HepG2 (cell line): ENCODE results near the gene MADCAM1. TPM values are rescaled to one million over a fixed set of nuclear protein-coding genes. Genes with fewer than 3 reads are reported as not detected.

Experiments used
- CBX2 ChIP-seq, 2 experiments: fragments of 200-600 bp in 1 of 2; sonication (generic); formaldehyde crosslinking in 1 of 2; IDR thresholded peaks; 2 replicates each; pipeline versions ENCODE4 v1.7.0 to v1.8.1; 2018 to 2022; ENCODE audit warnings: low read depth in 2 of 2, low read length in 1 of 2, mild to moderate bottlenecking in 1 of 2, missing genetic modification reagents in 1 of 2
- EZH2 ChIP-seq: conservative IDR thresholded peaks from 2 replicates; pipeline ENCODE4 v1.6.1; 2012; ENCODE audit warnings: mild to moderate bottlenecking, low read depth, low read length, moderate library complexity
- NR2C2 ChIP-seq: sonication (generic); formaldehyde crosslinking; IDR thresholded peaks from 2 replicates; pipeline ENCODE4 v1.4.0; 2020; ENCODE audit warnings: missing genetic modification reagents, mild to moderate bottlenecking, moderate library complexity, borderline replicate concordance
- PCBP1 ChIP-seq: fragments of 200-400 bp; formaldehyde crosslinking; IDR thresholded peaks from 2 replicates; pipeline ENCODE4 v1.6.1; 2017; ENCODE audit warnings: mild to moderate bottlenecking, low read depth, low read length, borderline replicate concordance
- PHF5A ChIP-seq: IDR thresholded peaks from one replicate; pipeline ENCODE4 v1.6.1; 2018; ENCODE audit warnings: low read depth, missing genetic modification reagents; ENCODE audit not compliant: unreplicated experiment
- RAD21 ChIP-seq: fragments of 450-650 bp; formaldehyde crosslinking; IDR thresholded peaks from 2 replicates; pipeline ENCODE4 v1.5.0; 2020; ENCODE audit warnings: mild to moderate bottlenecking
- RNF2 ChIP-seq: fragments of 450-650 bp; conservative IDR thresholded peaks from 2 replicates; pipeline ENCODE4 v1.6.1; 2016; ENCODE audit warnings: low read depth
- SIX4 ChIP-seq: sonication (generic); formaldehyde crosslinking; IDR thresholded peaks from 2 replicates; pipeline ENCODE4 v1.4.0; 2020; ENCODE audit warnings: missing genetic modification reagents
- STAG1 ChIP-seq: sonication (generic); formaldehyde crosslinking; IDR thresholded peaks from 2 replicates; pipeline ENCODE4 v1.4.0; 2020; ENCODE audit warnings: missing genetic modification reagents
- TMF1 ChIP-seq: sonication (generic); formaldehyde crosslinking; IDR thresholded peaks from 2 replicates; pipeline ENCODE4 v1.8.1; 2022; ENCODE audit warnings: low read depth, missing genetic modification reagents
- ZBTB3 ChIP-seq: sonication (generic); formaldehyde crosslinking; IDR thresholded peaks from 2 replicates; pipeline ENCODE4 v1.4.0; 2020; ENCODE audit warnings: low read depth, mild to moderate bottlenecking, moderate library complexity, missing genetic modification reagents, borderline replicate concordance
- ZNF839 ChIP-seq: sonication (generic); formaldehyde crosslinking; IDR thresholded peaks from 2 replicates; pipeline ENCODE4 v1.4.0; 2020; ENCODE audit warnings: missing genetic modification reagents, mild to moderate bottlenecking, borderline replicate concordance
- polyA plus RNA-seq, 8 experiments: library from polyadenylated mRNA; depleted of rRNA in 3 of 8; stranded (reverse) in 7 of 8; unstranded in 1 of 8; fragments of >200 nt; fragmentation: Illumina TruSeq in 4 of 8; extraction: Trizol in 4 of 8; gene quantifications; 2 replicates each; pipeline versions ENCODE4 v1.2.1 to v1.2.3, GENCODE V29; 2011 to 2016; ENCODE audit warnings: low read depth in 4 of 8, missing spikeins in 1 of 8, mixed read lengths in 1 of 8; ENCODE audit not compliant: insufficient read depth in 1 of 8
- total RNA-seq, 5 experiments: library from RNA; depleted of rRNA; stranded (reverse); fragments of >200 nt; fragmentation: Illumina TruSeq; extraction: Trizol; gene quantifications; 2 replicates each; pipeline ENCODE4 v1.2.3, GENCODE V29; 2016; ENCODE audit warnings: low read depth in 1 of 5
- TF ChIP-seq, protein P1 (sequence below): sonication (generic); formaldehyde crosslinking; IDR thresholded peaks from 2 replicates; pipeline ENCODE4 v1.4.0; 2020; ENCODE audit warnings: missing genetic modification reagents
- TF ChIP-seq, protein P2 (sequence below): sonication (generic); formaldehyde crosslinking; IDR thresholded peaks from 2 replicates; pipeline ENCODE4 v1.4.0; 2020; ENCODE audit warnings: missing genetic modification reagents
- TF ChIP-seq, protein P3 (sequence below): sonication (generic); formaldehyde crosslinking; IDR thresholded peaks from 2 replicates; pipeline ENCODE4 v1.4.0; 2020; ENCODE audit warnings: missing genetic modification reagents
- TF ChIP-seq, protein P4 (sequence below): sonication (generic); formaldehyde crosslinking; IDR thresholded peaks from 2 replicates; pipeline ENCODE4 v1.5.0; 2020; ENCODE audit warnings: missing genetic modification reagents, mild to moderate bottlenecking, borderline replicate concordance
- TF ChIP-seq, protein P5 (sequence below): IDR thresholded peaks from 2 replicates; pipeline ENCODE4 v1.6.1; 2016; ENCODE audit warnings: low read depth

MADCAM1 gene
- total and polyA plus RNA-seq, 2 of the 13 experiments (the other 11 are each of a cell fraction or from before 2014, with no cell fraction given) = 0.29 to 0.33 TPM

DNA sequence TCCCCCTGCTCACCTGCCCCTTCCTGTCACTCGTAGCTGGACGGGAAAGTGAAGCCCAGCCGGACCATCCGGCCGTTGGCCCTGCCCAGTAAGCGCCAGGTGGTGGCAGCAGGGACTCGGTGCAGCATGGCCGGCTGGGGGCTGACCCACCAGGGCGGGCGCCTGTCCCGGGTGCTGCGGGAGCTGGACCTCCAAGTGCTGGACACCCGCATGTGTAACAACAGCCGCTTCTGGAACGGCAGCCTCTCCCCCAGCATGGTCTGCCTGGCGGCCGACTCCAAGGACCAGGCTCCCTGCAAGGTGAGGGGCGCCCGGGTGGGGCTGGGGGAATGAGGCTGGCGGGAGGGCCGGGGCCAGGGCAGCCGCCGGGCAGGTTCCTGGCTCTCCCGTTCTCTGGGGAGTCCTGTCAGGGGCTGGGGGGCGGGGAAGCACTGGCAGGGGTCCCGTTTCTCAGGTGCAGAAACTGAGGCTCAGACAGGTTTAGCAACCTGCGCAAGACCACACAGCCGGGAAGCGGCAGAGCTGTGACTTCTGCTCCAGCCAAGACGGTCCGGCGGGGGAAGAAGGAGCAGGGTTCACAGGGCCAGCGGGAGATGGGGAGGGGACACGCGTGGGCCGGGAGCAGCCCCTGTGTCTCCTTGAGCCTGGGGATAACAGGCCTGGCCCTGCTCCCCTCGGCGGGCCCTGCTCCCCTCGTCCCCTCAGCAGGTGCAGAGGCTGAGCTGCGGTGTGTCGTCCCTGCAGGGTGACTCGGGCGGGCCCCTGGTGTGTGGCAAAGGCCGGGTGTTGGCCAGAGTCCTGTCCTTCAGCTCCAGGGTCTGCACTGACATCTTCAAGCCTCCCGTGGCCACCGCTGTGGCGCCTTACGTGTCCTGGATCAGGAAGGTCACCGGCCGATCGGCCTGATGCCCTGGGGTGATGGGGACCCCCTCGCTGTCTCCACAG, 52.9 kb downstream of the MADCAM1 start (continued):
- no peak for TF ChIP-seq EZH2
- TF ChIP-seq ZNF839 (CRISPR knock-in tag) = no peak
- no peak for TF ChIP-seq PCBP1
- TF ChIP-seq TMF1 = no peak
- TF ChIP-seq, protein P1, sequence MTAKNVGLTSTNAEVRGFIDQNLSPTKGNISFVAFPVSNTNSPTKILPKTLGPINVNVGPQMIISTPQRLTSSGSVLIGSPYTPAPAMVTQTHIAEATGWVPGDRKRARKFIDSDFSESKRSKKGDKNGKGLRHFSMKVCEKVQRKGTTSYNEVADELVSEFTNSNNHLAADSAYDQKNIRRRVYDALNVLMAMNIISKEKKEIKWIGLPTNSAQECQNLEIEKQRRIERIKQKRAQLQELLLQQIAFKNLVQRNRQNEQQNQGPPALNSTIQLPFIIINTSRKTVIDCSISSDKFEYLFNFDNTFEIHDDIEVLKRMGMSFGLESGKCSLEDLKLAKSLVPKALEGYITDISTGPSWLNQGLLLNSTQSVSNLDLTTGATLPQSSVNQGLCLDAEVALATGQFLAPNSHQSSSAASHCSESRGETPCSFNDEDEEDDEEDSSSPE (CRISPR knock-in tag) = no peak
- no peak for TF ChIP-seq CBX2 (IDR thresholded peaks at IDR 0.05; ENCODE audit: low read depth, low read length)
- no peak for TF ChIP-seq CBX2 (CRISPR knock-in tag; IDR thresholded peaks at IDR 0.05; ENCODE audit: low read depth)
- TF ChIP-seq STAG1 (CRISPR knock-in tag) = peak; percentile 39
- no peak for TF ChIP-seq ZBTB3 (CRISPR knock-in tag)
- no peak for TF ChIP-seq RNF2
- no peak for TF ChIP-seq RAD21 (CRISPR knock-in tag)
- TF ChIP-seq, protein P2, sequence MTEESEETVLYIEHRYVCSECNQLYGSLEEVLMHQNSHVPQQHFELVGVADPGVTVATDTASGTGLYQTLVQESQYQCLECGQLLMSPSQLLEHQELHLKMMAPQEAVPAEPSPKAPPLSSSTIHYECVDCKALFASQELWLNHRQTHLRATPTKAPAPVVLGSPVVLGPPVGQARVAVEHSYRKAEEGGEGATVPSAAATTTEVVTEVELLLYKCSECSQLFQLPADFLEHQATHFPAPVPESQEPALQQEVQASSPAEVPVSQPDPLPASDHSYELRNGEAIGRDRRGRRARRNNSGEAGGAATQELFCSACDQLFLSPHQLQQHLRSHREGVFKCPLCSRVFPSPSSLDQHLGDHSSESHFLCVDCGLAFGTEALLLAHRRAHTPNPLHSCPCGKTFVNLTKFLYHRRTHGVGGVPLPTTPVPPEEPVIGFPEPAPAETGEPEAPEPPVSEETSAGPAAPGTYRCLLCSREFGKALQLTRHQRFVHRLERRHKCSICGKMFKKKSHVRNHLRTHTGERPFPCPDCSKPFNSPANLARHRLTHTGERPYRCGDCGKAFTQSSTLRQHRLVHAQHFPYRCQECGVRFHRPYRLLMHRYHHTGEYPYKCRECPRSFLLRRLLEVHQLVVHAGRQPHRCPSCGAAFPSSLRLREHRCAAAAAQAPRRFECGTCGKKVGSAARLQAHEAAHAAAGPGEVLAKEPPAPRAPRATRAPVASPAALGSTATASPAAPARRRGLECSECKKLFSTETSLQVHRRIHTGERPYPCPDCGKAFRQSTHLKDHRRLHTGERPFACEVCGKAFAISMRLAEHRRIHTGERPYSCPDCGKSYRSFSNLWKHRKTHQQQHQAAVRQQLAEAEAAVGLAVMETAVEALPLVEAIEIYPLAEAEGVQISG (CRISPR knock-in tag) = no peak
- no peak for TF ChIP-seq PHF5A (CRISPR knock-in tag)
- TF ChIP-seq, protein P3, sequence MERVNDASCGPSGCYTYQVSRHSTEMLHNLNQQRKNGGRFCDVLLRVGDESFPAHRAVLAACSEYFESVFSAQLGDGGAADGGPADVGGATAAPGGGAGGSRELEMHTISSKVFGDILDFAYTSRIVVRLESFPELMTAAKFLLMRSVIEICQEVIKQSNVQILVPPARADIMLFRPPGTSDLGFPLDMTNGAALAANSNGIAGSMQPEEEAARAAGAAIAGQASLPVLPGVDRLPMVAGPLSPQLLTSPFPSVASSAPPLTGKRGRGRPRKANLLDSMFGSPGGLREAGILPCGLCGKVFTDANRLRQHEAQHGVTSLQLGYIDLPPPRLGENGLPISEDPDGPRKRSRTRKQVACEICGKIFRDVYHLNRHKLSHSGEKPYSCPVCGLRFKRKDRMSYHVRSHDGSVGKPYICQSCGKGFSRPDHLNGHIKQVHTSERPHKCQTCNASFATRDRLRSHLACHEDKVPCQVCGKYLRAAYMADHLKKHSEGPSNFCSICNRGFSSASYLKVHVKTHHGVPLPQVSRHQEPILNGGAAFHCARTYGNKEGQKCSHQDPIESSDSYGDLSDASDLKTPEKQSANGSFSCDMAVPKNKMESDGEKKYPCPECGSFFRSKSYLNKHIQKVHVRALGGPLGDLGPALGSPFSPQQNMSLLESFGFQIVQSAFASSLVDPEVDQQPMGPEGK (CRISPR knock-in tag) = 0 out of 2 replicates have a peak, but pooled peaks have one; percentile 21
- TF ChIP-seq, protein P4, sequence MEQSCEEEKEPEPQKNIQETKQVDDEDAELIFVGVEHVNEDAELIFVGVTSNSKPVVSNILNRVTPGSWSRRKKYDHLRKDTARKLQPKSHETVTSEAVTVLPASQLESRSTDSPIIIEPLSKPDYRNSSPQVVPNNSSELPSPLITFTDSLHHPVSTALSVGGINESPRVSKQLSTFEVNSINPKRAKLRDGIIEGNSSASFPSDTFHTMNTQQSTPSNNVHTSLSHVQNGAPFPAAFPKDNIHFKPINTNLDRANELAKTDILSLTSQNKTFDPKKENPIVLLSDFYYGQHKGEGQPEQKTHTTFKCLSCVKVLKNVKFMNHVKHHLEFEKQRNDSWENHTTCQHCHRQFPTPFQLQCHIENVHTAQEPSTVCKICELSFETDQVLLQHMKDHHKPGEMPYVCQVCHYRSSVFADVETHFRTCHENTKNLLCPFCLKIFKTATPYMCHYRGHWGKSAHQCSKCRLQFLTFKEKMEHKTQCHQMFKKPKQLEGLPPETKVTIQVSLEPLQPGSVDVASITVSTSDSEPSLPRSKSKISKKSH (CRISPR knock-in tag) = no peak
- no peak for TF ChIP-seq SIX4
- no peak for TF ChIP-seq NR2C2 (CRISPR knock-in tag)
- TF ChIP-seq, protein P5, sequence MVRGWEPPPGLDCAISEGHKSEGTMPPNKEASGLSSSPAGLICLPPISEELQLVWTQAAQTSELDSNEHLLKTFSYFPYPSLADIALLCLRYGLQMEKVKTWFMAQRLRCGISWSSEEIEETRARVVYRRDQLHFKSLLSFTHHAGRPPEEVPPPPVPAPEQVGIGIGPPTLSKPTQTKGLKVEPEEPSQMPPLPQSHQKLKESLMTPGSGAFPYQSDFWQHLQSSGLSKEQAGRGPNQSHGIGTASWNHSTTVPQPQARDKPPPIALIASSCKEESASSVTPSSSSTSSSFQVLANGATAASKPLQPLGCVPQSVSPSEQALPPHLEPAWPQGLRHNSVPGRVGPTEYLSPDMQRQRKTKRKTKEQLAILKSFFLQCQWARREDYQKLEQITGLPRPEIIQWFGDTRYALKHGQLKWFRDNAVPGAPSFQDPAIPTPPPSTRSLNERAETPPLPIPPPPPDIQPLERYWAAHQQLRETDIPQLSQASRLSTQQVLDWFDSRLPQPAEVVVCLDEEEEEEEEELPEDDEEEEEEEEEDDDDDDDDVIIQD (CRISPR knock-in tag) = no peak
